GM12878 (cell line): ENCODE results near the gene PIK3R5. TPM values are rescaled to one million over a fixed set of nuclear protein-coding genes. Genes with fewer than 3 reads are reported as not detected.

Experiments used
- BCL11A ChIP-seq: IDR thresholded peaks from 2 replicates; pipeline ENCODE4 v1.6.1; 2011; ENCODE audit warnings: low read depth, low read length
- CEBPB ChIP-seq, 2 experiments: fragments of 150-350 bp in 1 of 2; IDR thresholded peaks; 2 replicates each; pipeline ENCODE4 v1.6.1; 2012 to 2014; ENCODE audit warnings: low read depth in 2 of 2, low read length in 2 of 2, borderline replicate concordance in 1 of 2, inconsistent platforms in 1 of 2
- DPF2 ChIP-seq: fragments of 450-650 bp; IDR thresholded peaks from 2 replicates; pipeline ENCODE4 v1.6.1; 2017; ENCODE audit warnings: mild to moderate bottlenecking
- EGR1 ChIP-seq, 2 experiments: IDR thresholded peaks; 1 replicate in 1 of 2; 2 replicates in 1 of 2; pipeline ENCODE4 v1.6.1; 2011 to 2012; ENCODE audit warnings: low read depth in 2 of 2, low read length in 2 of 2, borderline replicate concordance in 1 of 2, mild to moderate bottlenecking in 1 of 2, moderate library complexity in 1 of 2
- FOXM1 ChIP-seq: IDR thresholded peaks from 2 replicates; pipeline ENCODE4 v1.6.1; 2012; ENCODE audit warnings: low read depth, mild to moderate bottlenecking, inconsistent platforms, low read length, moderate library complexity
- NBN ChIP-seq: fragments of 450-650 bp; IDR thresholded peaks from 2 replicates; pipeline ENCODE4 v1.6.1; 2016
- POLR2A ChIP-seq: IDR thresholded peaks from 2 replicates; pipeline ENCODE4 v1.6.1; 2011; ENCODE audit warnings: low read depth, mild to moderate bottlenecking, low read length
- RCOR1 ChIP-seq: conservative IDR thresholded peaks from 2 replicates; pipeline ENCODE4 v1.6.1; 2012; ENCODE audit warnings: low read depth, low read length, improper control_type of control experiment
- SIX5 ChIP-seq: IDR thresholded peaks from 2 replicates; pipeline ENCODE4 v1.6.1; 2011; ENCODE audit warnings: mild to moderate bottlenecking, low read depth, low read length, moderate library complexity; ENCODE audit not compliant: severe bottlenecking
- SMARCA5 ChIP-seq: fragments of 450-650 bp; IDR thresholded peaks from 2 replicates; pipeline ENCODE4 v1.6.1; 2017; ENCODE audit warnings: mild to moderate bottlenecking
- TCF3 ChIP-seq: IDR thresholded peaks from 2 replicates; pipeline ENCODE4 v1.6.1; 2012; ENCODE audit warnings: low read depth, mild to moderate bottlenecking, low read length, borderline replicate concordance; ENCODE audit not compliant: insufficient read depth
- ZNF274 ChIP-seq: IDR thresholded peaks from one replicate; pipeline ENCODE4 v1.8.0; 2011; ENCODE audit not compliant: insufficient read length, insufficient read depth
- polyA plus RNA-seq, 11 experiments: library from polyadenylated mRNA; depleted of rRNA in 4 of 11; unstranded in 6 of 11; stranded (reverse) in 5 of 11; fragments of >200 nt; fragmentation: Nextera tagmentation in 4 of 11; fragmentation: Illumina TruSeq in 1 of 11; extraction: Ambion mirVana in 4 of 11; extraction: Trizol in 1 of 11; gene quantifications; 1 replicate in 1 of 11; 2 replicates in 10 of 11; pipeline versions ENCODE4 v1.2.1 to v1.2.3, GENCODE V29; 2011 to 2016; ENCODE audit warnings: inconsistent platforms in 2 of 11, missing spikeins in 2 of 11, low read depth in 1 of 11
- total RNA-seq, 4 experiments: library from RNA; depleted of rRNA in 3 of 4; stranded (reverse); fragments of >200 nt in 3 of 4; fragmentation: Illumina TruSeq in 1 of 4; extraction: Trizol in 1 of 4; gene quantifications; 2 replicates each; pipeline versions ENCODE4 v1.2.1 to v1.2.3, GENCODE V29; 2013 to 2021
- TF ChIP-seq, protein P1 (sequence below): fragments of 450-650 bp; IDR thresholded peaks from 2 replicates; pipeline ENCODE4 v1.6.1; 2017; ENCODE audit warnings: mild to moderate bottlenecking, moderate library complexity
- TF ChIP-seq, protein P2 (sequence below): fragments of 450-650 bp; IDR thresholded peaks from 2 replicates; pipeline ENCODE4 v1.6.1; 2017; ENCODE audit warnings: antibody characterized with exemption, mild to moderate bottlenecking, moderate library complexity
- TF ChIP-seq, protein P3 (sequence below): IDR thresholded peaks from 2 replicates; pipeline ENCODE4 v1.6.1; 2011; ENCODE audit warnings: low read depth, low read length, improper control_type of control experiment, borderline replicate concordance
- TF ChIP-seq, protein P4 (sequence below): IDR thresholded peaks from 2 replicates; pipeline ENCODE4 v1.6.1; 2011; ENCODE audit warnings: mild to moderate bottlenecking, low read depth, low read length, moderate library complexity; ENCODE audit not compliant: insufficient replicate concordance
- TF ChIP-seq, protein P5 (sequence below): IDR thresholded peaks from 2 replicates; pipeline ENCODE4 v1.6.1; 2012; ENCODE audit warnings: improper control_type of control experiment, low read depth, low read length; ENCODE audit not compliant: insufficient replicate concordance

Gene PIK3R5
- total and polyA plus RNA-seq, 10 of the 15 experiments (the other 5 are each of a cell fraction or from before 2014, with no cell fraction given) = 9.5 to 50.8 (median 35.5) TPM

DNA sequence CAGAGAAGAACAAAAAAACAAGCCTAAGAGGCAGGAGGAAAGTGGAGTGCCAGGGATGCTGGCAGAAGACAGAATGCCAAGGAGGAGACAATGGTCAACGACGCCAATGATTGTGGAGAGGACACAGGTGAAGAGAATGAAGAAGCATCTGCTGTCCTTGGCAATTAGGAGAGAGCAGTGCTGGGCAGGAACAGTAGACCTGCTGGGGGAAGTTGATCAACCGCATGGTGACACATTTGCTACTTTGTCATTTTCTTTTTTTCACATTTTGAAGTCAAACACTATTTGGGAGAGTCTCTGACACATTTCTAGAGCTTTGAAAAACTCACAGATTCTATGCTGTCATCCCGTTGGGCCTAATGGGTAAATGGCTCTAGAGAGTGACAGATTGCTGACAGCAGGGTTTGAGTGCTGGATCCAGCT, 97.0 kb downstream of the PIK3R5 start (continued):
- TF ChIP-seq BCL11A = peak; percentile 61
- TF ChIP-seq SIX5 = no peak
- no peak for TF ChIP-seq TCF3
- TF ChIP-seq NBN = no peak
- TF ChIP-seq, protein P1, sequence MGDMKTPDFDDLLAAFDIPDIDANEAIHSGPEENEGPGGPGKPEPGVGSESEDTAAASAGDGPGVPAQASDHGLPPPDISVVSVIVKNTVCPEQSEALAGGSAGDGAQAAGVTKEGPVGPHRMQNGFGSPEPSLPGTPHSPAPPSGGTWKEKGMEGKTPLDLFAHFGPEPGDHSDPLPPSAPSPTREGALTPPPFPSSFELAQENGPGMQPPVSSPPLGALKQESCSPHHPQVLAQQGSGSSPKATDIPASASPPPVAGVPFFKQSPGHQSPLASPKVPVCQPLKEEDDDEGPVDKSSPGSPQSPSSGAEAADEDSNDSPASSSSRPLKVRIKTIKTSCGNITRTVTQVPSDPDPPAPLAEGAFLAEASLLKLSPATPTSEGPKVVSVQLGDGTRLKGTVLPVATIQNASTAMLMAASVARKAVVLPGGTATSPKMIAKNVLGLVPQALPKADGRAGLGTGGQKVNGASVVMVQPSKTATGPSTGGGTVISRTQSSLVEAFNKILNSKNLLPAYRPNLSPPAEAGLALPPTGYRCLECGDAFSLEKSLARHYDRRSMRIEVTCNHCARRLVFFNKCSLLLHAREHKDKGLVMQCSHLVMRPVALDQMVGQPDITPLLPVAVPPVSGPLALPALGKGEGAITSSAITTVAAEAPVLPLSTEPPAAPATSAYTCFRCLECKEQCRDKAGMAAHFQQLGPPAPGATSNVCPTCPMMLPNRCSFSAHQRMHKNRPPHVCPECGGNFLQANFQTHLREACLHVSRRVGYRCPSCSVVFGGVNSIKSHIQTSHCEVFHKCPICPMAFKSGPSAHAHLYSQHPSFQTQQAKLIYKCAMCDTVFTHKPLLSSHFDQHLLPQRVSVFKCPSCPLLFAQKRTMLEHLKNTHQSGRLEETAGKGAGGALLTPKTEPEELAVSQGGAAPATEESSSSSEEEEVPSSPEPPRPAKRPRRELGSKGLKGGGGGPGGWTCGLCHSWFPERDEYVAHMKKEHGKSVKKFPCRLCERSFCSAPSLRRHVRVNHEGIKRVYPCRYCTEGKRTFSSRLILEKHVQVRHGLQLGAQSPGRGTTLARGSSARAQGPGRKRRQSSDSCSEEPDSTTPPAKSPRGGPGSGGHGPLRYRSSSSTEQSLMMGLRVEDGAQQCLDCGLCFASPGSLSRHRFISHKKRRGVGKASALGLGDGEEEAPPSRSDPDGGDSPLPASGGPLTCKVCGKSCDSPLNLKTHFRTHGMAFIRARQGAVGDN = peak; percentile 80
- TF ChIP-seq CEBPB (IDR thresholded peaks at IDR 0.05; ENCODE audit: borderline replicate concordance in 1 of 2, low read depth in 2 of 2, low read length in 2 of 2) = no peak
- TF ChIP-seq, protein P2, sequence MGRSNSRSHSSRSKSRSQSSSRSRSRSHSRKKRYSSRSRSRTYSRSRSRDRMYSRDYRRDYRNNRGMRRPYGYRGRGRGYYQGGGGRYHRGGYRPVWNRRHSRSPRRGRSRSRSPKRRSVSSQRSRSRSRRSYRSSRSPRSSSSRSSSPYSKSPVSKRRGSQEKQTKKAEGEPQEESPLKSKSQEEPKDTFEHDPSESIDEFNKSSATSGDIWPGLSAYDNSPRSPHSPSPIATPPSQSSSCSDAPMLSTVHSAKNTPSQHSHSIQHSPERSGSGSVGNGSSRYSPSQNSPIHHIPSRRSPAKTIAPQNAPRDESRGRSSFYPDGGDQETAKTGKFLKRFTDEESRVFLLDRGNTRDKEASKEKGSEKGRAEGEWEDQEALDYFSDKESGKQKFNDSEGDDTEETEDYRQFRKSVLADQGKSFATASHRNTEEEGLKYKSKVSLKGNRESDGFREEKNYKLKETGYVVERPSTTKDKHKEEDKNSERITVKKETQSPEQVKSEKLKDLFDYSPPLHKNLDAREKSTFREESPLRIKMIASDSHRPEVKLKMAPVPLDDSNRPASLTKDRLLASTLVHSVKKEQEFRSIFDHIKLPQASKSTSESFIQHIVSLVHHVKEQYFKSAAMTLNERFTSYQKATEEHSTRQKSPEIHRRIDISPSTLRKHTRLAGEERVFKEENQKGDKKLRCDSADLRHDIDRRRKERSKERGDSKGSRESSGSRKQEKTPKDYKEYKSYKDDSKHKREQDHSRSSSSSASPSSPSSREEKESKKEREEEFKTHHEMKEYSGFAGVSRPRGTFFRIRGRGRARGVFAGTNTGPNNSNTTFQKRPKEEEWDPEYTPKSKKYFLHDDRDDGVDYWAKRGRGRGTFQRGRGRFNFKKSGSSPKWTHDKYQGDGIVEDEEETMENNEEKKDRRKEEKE = no peak
- no peak for TF ChIP-seq SMARCA5
- TF ChIP-seq DPF2 = peak; percentile 75
- TF ChIP-seq, protein P3, sequence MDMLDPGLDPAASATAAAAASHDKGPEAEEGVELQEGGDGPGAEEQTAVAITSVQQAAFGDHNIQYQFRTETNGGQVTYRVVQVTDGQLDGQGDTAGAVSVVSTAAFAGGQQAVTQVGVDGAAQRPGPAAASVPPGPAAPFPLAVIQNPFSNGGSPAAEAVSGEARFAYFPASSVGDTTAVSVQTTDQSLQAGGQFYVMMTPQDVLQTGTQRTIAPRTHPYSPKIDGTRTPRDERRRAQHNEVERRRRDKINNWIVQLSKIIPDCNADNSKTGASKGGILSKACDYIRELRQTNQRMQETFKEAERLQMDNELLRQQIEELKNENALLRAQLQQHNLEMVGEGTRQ = no peak
- no peak for TF ChIP-seq POLR2A
- TF ChIP-seq, protein P4, sequence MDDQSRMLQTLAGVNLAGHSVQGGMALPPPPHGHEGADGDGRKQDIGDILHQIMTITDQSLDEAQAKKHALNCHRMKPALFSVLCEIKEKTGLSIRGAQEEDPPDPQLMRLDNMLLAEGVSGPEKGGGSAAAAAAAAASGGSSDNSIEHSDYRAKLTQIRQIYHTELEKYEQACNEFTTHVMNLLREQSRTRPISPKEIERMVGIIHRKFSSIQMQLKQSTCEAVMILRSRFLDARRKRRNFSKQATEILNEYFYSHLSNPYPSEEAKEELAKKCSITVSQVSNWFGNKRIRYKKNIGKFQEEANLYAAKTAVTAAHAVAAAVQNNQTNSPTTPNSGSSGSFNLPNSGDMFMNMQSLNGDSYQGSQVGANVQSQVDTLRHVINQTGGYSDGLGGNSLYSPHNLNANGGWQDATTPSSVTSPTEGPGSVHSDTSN = peak; percentile 52
- no peak; the same call in 1 of the 2 replicates for TF ChIP-seq FOXM1
- no peak for TF ChIP-seq ZNF274
- no peak for TF ChIP-seq EGR1 (IDR thresholded peaks at IDR 0.05; ENCODE audit: borderline replicate concordance in 1 of 2, low read depth in 2 of 2, low read length in 2 of 2)
- TF ChIP-seq RCOR1 = no peak
- TF ChIP-seq, protein P5, sequence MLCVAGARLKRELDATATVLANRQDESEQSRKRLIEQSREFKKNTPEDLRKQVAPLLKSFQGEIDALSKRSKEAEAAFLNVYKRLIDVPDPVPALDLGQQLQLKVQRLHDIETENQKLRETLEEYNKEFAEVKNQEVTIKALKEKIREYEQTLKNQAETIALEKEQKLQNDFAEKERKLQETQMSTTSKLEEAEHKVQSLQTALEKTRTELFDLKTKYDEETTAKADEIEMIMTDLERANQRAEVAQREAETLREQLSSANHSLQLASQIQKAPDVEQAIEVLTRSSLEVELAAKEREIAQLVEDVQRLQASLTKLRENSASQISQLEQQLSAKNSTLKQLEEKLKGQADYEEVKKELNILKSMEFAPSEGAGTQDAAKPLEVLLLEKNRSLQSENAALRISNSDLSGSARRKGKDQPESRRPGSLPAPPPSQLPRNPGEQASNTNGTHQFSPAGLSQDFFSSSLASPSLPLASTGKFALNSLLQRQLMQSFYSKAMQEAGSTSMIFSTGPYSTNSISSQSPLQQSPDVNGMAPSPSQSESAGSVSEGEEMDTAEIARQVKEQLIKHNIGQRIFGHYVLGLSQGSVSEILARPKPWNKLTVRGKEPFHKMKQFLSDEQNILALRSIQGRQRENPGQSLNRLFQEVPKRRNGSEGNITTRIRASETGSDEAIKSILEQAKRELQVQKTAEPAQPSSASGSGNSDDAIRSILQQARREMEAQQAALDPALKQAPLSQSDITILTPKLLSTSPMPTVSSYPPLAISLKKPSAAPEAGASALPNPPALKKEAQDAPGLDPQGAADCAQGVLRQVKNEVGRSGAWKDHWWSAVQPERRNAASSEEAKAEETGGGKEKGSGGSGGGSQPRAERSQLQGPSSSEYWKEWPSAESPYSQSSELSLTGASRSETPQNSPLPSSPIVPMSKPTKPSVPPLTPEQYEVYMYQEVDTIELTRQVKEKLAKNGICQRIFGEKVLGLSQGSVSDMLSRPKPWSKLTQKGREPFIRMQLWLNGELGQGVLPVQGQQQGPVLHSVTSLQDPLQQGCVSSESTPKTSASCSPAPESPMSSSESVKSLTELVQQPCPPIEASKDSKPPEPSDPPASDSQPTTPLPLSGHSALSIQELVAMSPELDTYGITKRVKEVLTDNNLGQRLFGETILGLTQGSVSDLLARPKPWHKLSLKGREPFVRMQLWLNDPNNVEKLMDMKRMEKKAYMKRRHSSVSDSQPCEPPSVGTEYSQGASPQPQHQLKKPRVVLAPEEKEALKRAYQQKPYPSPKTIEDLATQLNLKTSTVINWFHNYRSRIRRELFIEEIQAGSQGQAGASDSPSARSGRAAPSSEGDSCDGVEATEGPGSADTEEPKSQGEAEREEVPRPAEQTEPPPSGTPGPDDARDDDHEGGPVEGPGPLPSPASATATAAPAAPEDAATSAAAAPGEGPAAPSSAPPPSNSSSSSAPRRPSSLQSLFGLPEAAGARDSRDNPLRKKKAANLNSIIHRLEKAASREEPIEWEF = no peak
